GM21367 (cell line): ENCODE measurements around the gene MBNL3.

ENCODE experiments used
- ATAC-seq: cut with Tn5 transposase; IDR thresholded peaks from one replicate; pipeline ENCODE4 v1.9.1; 2021; ENCODE audit not compliant: unreplicated experiment

Gene MBNL3

GRCh38 chrX:132488819-132489577 is at the start of gene MBNL3:
Gene MBNL3, minus strand, starts transcription at chrX:132489038. Its CDS starts 49,427 bp downstream, at chrX:132439611.
- peak; percentile 47 for ATAC-seq

GRCh38 chrX:132533409-132533808 is 44.6 kb upstream of the MBNL3 start:
- ATAC-seq = no peak

- no peak for ATAC-seq
Measured at GRCh38 chrX:132532913-132533312, 44.1 kb upstream of the MBNL3 start.

- ATAC-seq = no peak
Measured at GRCh38 chrX:132532097-132532496, 43.3 kb upstream of the MBNL3 start.

- no peak for ATAC-seq
Measured at GRCh38 chrX:132520792-132521191, 32.0 kb upstream of the MBNL3 start.

- ATAC-seq = no peak
Measured at GRCh38 chrX:132520213-132520612, 31.4 kb upstream of the MBNL3 start.

- ATAC-seq = no peak
Measured at GRCh38 chrX:132518401-132518800, 29.6 kb upstream of the MBNL3 start.

GRCh38 chrX:132508834-132509233 is 20.0 kb upstream of the MBNL3 start:
- ATAC-seq = no peak

GRCh38 chrX:132505116-132505515 is 16.3 kb upstream of the MBNL3 start:
- ATAC-seq = no peak

- no peak for ATAC-seq
Measured at GRCh38 chrX:132504417-132504816, 15.6 kb upstream of the MBNL3 start.

GRCh38 chrX:132501606-132502005 is 12.8 kb upstream of the MBNL3 start:
- no peak for ATAC-seq

- no peak for ATAC-seq
Measured at GRCh38 chrX:132497432-132497831, 8.6 kb upstream of the MBNL3 start.

- no peak for ATAC-seq
Measured at GRCh38 chrX:132493095-132493494, 4.3 kb upstream of the MBNL3 start.

- peak; percentile 41 for ATAC-seq
Measured at GRCh38 chrX:132491191-132491590, 2.4 kb upstream of the MBNL3 start.

- ATAC-seq = peak; percentile 34
Measured at GRCh38 chrX:132489578-132490419, 961 bp upstream of the MBNL3 start.

GRCh38 chrX:132488180-132488705 is 595 bp downstream of the MBNL3 start:
- no peak for ATAC-seq

GRCh38 chrX:132486599-132487178 is 2.1 kb downstream of the MBNL3 start:
- no peak for ATAC-seq

GRCh38 chrX:132483951-132484350 is 4.9 kb downstream of the MBNL3 start:
- ATAC-seq = no peak

GRCh38 chrX:132483488-132483887 is 5.3 kb downstream of the MBNL3 start:
- no peak for ATAC-seq

- ATAC-seq = no peak
Measured at GRCh38 chrX:132482632-132483031, 6.2 kb downstream of the MBNL3 start.

- ATAC-seq = no peak
Measured at GRCh38 chrX:132481449-132481848, 7.4 kb downstream of the MBNL3 start.
